ENCODE data around the gene PLAGL1.
A peak's percentile ranks its signal among the peaks of the same experiment; 100 is the strongest.

DNA sequence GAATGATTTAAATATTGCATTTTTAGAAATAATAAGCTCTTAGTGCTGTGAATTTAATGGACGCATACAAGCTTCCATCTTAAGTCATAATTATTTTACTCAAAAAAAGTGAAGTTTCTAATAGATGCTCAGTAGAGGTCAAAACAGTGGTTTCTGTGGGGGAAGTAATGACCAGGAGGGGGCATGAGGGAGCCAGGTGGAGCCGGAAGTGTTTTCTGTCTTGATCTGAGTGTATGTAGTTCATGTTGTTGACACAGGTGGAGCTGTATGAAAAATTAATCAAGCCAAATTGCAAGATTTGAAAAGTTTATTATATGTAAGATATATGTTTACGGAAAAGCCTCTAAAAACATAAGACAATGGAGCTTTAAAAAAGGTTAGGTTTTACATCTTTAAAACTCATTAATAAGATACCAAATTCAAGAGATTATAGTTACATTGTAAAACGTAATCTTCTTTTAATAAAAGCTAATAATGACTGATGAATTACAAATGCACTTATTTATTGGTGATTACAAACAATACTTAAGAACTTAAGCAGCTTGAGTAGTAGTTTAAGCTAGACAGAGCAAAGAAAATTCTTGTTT lies 68.0 kb downstream of the PLAGL1 start:
- TF ChIP-seq, protein P1, sequence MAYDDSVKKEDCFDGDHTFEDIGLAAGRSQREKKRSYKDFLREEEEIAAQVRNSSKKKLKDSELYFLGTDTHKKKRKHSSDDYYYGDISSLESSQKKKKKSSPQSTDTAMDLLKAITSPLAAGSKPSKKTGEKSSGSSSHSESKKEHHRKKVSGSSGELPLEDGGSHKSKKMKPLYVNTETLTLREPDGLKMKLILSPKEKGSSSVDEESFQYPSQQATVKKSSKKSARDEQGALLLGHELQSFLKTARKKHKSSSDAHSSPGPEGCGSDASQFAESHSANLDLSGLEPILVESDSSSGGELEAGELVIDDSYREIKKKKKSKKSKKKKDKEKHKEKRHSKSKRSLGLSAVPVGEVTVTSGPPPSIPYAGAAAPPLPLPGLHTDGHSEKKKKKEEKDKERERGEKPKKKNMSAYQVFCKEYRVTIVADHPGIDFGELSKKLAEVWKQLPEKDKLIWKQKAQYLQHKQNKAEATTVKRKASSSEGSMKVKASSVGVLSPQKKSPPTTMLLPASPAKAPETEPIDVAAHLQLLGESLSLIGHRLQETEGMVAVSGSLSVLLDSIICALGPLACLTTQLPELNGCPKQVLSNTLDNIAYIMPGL (CRISPR knock-in tag; IDR thresholded peaks at IDR 0.05; ENCODE audit: borderline replicate concordance): no peak
- TF ChIP-seq, protein P2, sequence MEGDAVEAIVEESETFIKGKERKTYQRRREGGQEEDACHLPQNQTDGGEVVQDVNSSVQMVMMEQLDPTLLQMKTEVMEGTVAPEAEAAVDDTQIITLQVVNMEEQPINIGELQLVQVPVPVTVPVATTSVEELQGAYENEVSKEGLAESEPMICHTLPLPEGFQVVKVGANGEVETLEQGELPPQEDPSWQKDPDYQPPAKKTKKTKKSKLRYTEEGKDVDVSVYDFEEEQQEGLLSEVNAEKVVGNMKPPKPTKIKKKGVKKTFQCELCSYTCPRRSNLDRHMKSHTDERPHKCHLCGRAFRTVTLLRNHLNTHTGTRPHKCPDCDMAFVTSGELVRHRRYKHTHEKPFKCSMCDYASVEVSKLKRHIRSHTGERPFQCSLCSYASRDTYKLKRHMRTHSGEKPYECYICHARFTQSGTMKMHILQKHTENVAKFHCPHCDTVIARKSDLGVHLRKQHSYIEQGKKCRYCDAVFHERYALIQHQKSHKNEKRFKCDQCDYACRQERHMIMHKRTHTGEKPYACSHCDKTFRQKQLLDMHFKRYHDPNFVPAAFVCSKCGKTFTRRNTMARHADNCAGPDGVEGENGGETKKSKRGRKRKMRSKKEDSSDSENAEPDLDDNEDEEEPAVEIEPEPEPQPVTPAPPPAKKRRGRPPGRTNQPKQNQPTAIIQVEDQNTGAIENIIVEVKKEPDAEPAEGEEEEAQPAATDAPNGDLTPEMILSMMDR (IDR thresholded peaks at IDR 0.05): peak; percentile 62
- TF ChIP-seq POLR2A (IDR thresholded peaks at IDR 0.05; ENCODE audit: low read length) (no peak), HDAC2 (IDR thresholded peaks at IDR 0.05) (no peak)

Data from A549 (cell line).